Measurements from ENCODE around the gene NOX5.

DNA sequence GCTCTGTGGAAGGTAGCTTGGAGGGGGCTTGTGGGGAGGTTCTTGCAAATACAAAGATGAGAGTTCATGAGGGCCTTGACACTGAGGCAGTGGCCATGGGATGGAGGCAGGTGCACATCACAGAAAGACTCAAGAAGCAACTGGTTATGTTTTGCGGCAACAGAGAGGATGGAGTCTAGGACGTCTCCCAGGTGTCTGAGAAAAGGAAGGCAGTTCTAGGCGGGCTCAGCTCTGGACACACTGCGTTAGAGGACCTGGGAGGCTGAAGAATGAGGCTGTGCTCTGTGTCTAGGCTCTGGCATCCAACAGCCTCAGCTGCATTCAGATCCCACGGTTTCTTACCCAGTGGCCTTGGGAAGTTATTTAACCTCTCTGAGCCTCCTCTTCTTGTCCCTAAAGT, 23.5 kb downstream of the NOX5 start:
- TF ChIP-seq CTCF (IDR thresholded peaks at IDR 0.05 in 8 of 11, conservative IDR thresholded peaks at IDR 0.05 in 3 of 11) (no peak), POLR2A (IDR thresholded peaks at IDR 0.05) (no peak)
